Activated naive CD4-positive, alpha-beta T cell treated with anti-CD3 and anti-CD28 coated beads, Interleukin-2, amount 50 U/mL, for 24 hours (primary cell): Measurements from ENCODE around the gene ZNF594.
"Not testable (repeated sequence)": the region's sequence is repeated elsewhere in the genome, so short reads cannot be mapped to it uniquely, and the experiment has no call there.

Experiments
- H3K27ac Mint-ChIP-seq: one replicate; pipeline ENCODE4 v1.8.0; 2021; ENCODE audit warnings: mild to moderate bottlenecking, mixed read lengths
- H3K27me3 Mint-ChIP-seq: one replicate; pipeline ENCODE4 v1.8.0; 2021; ENCODE audit warnings: mixed read lengths
- H3K36me3 Mint-ChIP-seq: one replicate; pipeline ENCODE4 v1.8.0; 2021; ENCODE audit warnings: mixed read lengths
- H3K4me1 Mint-ChIP-seq: one replicate; pipeline ENCODE4 v1.8.0; 2021; ENCODE audit warnings: mixed read lengths
- H3K4me3 Mint-ChIP-seq: one replicate; pipeline ENCODE4 v1.8.0; 2021; ENCODE audit warnings: mild to moderate bottlenecking, mixed read lengths
- H3K9me3 Mint-ChIP-seq: one replicate; pipeline ENCODE4 v1.8.0; 2021; ENCODE audit warnings: mixed read lengths

ZNF594 gene

GRCh38 chr17:5191541-5192417 lies at the start of gene ZNF594:
ZNF594 (minus strand) TSS chr17:5191868; CDS start chr17:5184256, 7,612 bp downstream.
- peaks cover 28% of the 10 kb centered on the region for H3K36me3 Mint-ChIP-seq
- peak within 1 kb of the TSS; percentile 84 for H3K27ac Mint-ChIP-seq
- H3K27me3 Mint-ChIP-seq = no peaks in the 10 kb centered on the region
- H3K4me3 Mint-ChIP-seq = peak within 1 kb of the TSS; percentile 95
- H3K4me1 Mint-ChIP-seq = peaks cover 30% of the 10 kb centered on the region
- peaks cover 10% of the 10 kb centered on the region for H3K9me3 Mint-ChIP-seq

- H3K9me3 Mint-ChIP-seq, H3K27me3 Mint-ChIP-seq, H3K4me3 Mint-ChIP-seq, H3K27ac Mint-ChIP-seq, H3K36me3 Mint-ChIP-seq: not testable (repeated sequence)
- H3K4me1 Mint-ChIP-seq = peaks cover 47% of the 10 kb centered on the region
Observed at GRCh38 chr17:5239769-5240168, 48.1 kb upstream of the ZNF594 start.

GRCh38 chr17:5238333-5238732 lies 46.7 kb upstream of the ZNF594 start:
- no peak overlapping the region for H3K27ac Mint-ChIP-seq
- H3K4me1 Mint-ChIP-seq = peaks cover 41% of the 10 kb centered on the region
- H3K4me3 Mint-ChIP-seq = no peak overlapping the region
- H3K27me3 Mint-ChIP-seq = no peaks in the 10 kb centered on the region
- H3K36me3 Mint-ChIP-seq = no peaks in the 10 kb centered on the region
- H3K9me3 Mint-ChIP-seq = no peaks in the 10 kb centered on the region

- Mint-ChIP-seq H3K36me3 (no peaks in the 10 kb centered on the region), H3K4me1 (peaks cover 33% of the 10 kb centered on the region), H3K27me3 (no peaks in the 10 kb centered on the region), H3K27ac (no peak overlapping the region), H3K4me3 (no peak overlapping the region), H3K9me3 (no peaks in the 10 kb centered on the region)
Observed at GRCh38 chr17:5237541-5238016, 45.9 kb upstream of the ZNF594 start.

GRCh38 chr17:5236938-5237540 lies 45.4 kb upstream of the ZNF594 start:
- Mint-ChIP-seq H3K36me3 (no peaks in the 10 kb centered on the region), H3K9me3 (no peaks in the 10 kb centered on the region), H3K27me3 (no peaks in the 10 kb centered on the region), H3K27ac (no peak overlapping the region), H3K4me3 (no peak overlapping the region), H3K4me1 (peaks cover 29% of the 10 kb centered on the region)

GRCh38 chr17:5234645-5235576 lies 43.2 kb upstream of the ZNF594 start, which contains the start of gene SCIMP:
SCIMP (minus strand) TSS chr17:5234860; CDS start chr17:5234755, 105 bp downstream.
- Mint-ChIP-seq H3K4me3 (no peak within 1 kb of the TSS), H3K4me1 (peaks cover 23% of the 10 kb centered on the region), H3K27ac (peak within 1 kb of the TSS; percentile 55), H3K27me3 (no peaks in the 10 kb centered on the region), H3K9me3 (no peaks in the 10 kb centered on the region), H3K36me3 (peaks cover 4% of the 10 kb centered on the region)

- H3K27me3 Mint-ChIP-seq, H3K36me3 Mint-ChIP-seq, H3K9me3 Mint-ChIP-seq, H3K4me3 Mint-ChIP-seq, H3K27ac Mint-ChIP-seq: not testable (repeated sequence)
- peaks cover 27% of the 10 kb centered on the region for H3K4me1 Mint-ChIP-seq
Observed at GRCh38 chr17:5233492-5233891, 41.8 kb upstream of the ZNF594 start.

GRCh38 chr17:5226940-5227878 lies 35.5 kb upstream of the ZNF594 start:
- no peak overlapping the region for H3K4me3 Mint-ChIP-seq
- peaks cover 10% of the 10 kb centered on the region for H3K36me3 Mint-ChIP-seq
- no peaks in the 10 kb centered on the region for H3K27me3 Mint-ChIP-seq
- H3K27ac Mint-ChIP-seq = peak overlapping the region; percentile 48
- H3K4me1 Mint-ChIP-seq = peaks cover 33% of the 10 kb centered on the region
- no peaks in the 10 kb centered on the region for H3K9me3 Mint-ChIP-seq

GRCh38 chr17:5225668-5226457 lies 34.2 kb upstream of the ZNF594 start:
- Mint-ChIP-seq H3K9me3 (no peaks in the 10 kb centered on the region), H3K27me3 (no peaks in the 10 kb centered on the region), H3K27ac (peak overlapping the region; percentile 51), H3K4me3 (peak overlapping the region; percentile 11), H3K4me1 (peaks cover 39% of the 10 kb centered on the region), H3K36me3 (peaks cover 8% of the 10 kb centered on the region)

GRCh38 chr17:5221912-5222311 lies 30.2 kb upstream of the ZNF594 start:
- H3K27ac Mint-ChIP-seq, H3K4me3 Mint-ChIP-seq, H3K9me3 Mint-ChIP-seq, H3K27me3 Mint-ChIP-seq: not testable (repeated sequence)
- Mint-ChIP-seq H3K36me3 (peaks cover 12% of the 10 kb centered on the region), H3K4me1 (peaks cover 16% of the 10 kb centered on the region)

GRCh38 chr17:5220074-5220473 lies 28.4 kb upstream of the ZNF594 start:
- peaks cover 9% of the 10 kb centered on the region for H3K36me3 Mint-ChIP-seq
- H3K27me3 Mint-ChIP-seq = no peaks in the 10 kb centered on the region
- no peak overlapping the region for H3K27ac Mint-ChIP-seq
- no peak overlapping the region for H3K4me3 Mint-ChIP-seq
- peaks cover 6% of the 10 kb centered on the region for H3K4me1 Mint-ChIP-seq
- no peaks in the 10 kb centered on the region for H3K9me3 Mint-ChIP-seq

GRCh38 chr17:5219536-5219935 lies 27.9 kb upstream of the ZNF594 start:
- Mint-ChIP-seq H3K27me3 (no peaks in the 10 kb centered on the region), H3K36me3 (peaks cover 11% of the 10 kb centered on the region), H3K9me3 (no peaks in the 10 kb centered on the region), H3K4me1 (peaks cover 6% of the 10 kb centered on the region), H3K27ac (no peak overlapping the region), H3K4me3 (no peak overlapping the region)

GRCh38 chr17:5217562-5217961 lies 25.9 kb upstream of the ZNF594 start:
- not testable (repeated sequence) for H3K27ac Mint-ChIP-seq, H3K9me3 Mint-ChIP-seq, H3K27me3 Mint-ChIP-seq, H3K4me1 Mint-ChIP-seq, H3K4me3 Mint-ChIP-seq
- peaks cover 11% of the 10 kb centered on the region for H3K36me3 Mint-ChIP-seq

- Mint-ChIP-seq H3K27me3 (no peaks in the 10 kb centered on the region), H3K36me3 (peaks cover 10% of the 10 kb centered on the region), H3K4me1 (peaks cover 3% of the 10 kb centered on the region), H3K4me3 (no peak overlapping the region), H3K9me3 (no peaks in the 10 kb centered on the region), H3K27ac (no peak overlapping the region)
Observed at GRCh38 chr17:5211458-5211857, 19.8 kb upstream of the ZNF594 start.
